Caco-2 (cell line): ENCODE measurements around the gene TBC1D2. TPM values are rescaled to one million over a fixed set of nuclear protein-coding genes. Genes with fewer than 3 reads are reported as not detected.

Source experiments
- BruUV-seq: library from RNA; stranded (reverse); fragments of 400-500 nt; replicated peaks from 2 replicates; lab custom pipeline; 2021; lab: Mats Ljungman, UMichigan
- CTCF ChIA-PET: fragments of 300-600 bp; sonication (Branson Sonifier 250); formaldehyde crosslinking; loops from one replicate; lab custom pipeline; 2022; ENCODE audit warnings: antibody characterized with exemption; lab: Charles Lee
- POLR2A ChIA-PET: fragments of 300-600 bp; sonication (Branson Sonifier 250); formaldehyde crosslinking; loops from one replicate; lab custom pipeline; 2022; ENCODE audit warnings: antibody characterized with exemption; lab: Charles Lee
- DNase-seq, 2 experiments: peaks; one replicate each; pipeline versions ENCODE4 v3.0.0 to v3.0.0-alpha.2; 2020 to 2022
- H3K27me3 ChIP-seq: replicated peaks from 2 replicates; pipeline ENCODE4 v1.6.0; 2011; ENCODE audit warnings: low read length; ENCODE audit not compliant: control insufficient read depth, insufficient read depth
- H3K36me3 ChIP-seq: 2 replicates; pipeline ENCODE4 v1.5.1; 2011; ENCODE audit warnings: low read length; ENCODE audit not compliant: control insufficient read depth, insufficient read depth
- H3K4me1 ChIP-seq: fragments of 250-450 bp; sonication (Bioruptor Pico); 2 replicates; pipeline ENCODE4 v1.5.1; 2020; ENCODE audit warnings: mild to moderate bottlenecking
- H3K4me3 ChIP-seq: 2 replicates; pipeline ENCODE4 v1.5.1; 2011; ENCODE audit warnings: low read depth, mild to moderate bottlenecking, control low read depth, low read length
- H3K9me3 ChIP-seq: fragments of 250-450 bp; sonication (Bioruptor Pico); 2 replicates; pipeline ENCODE4 v1.5.1; 2020; ENCODE audit warnings: mild to moderate bottlenecking, moderate library complexity
- H3K27ac Mint-ChIP-seq: one replicate; pipeline ENCODE4 v1.8.0; 2022; ENCODE audit warnings: mixed read lengths; ENCODE audit not compliant: unreplicated experiment
- H3K27me3 Mint-ChIP-seq: one replicate; pipeline ENCODE4 v1.8.0; 2022; ENCODE audit warnings: mixed read lengths; ENCODE audit not compliant: insufficient read depth, unreplicated experiment
- H3K36me3 Mint-ChIP-seq: one replicate; pipeline ENCODE4 v1.8.0; 2022; ENCODE audit warnings: mild to moderate bottlenecking, mixed read lengths; ENCODE audit not compliant: insufficient read depth, unreplicated experiment
- H3K4me1 Mint-ChIP-seq: one replicate; pipeline ENCODE4 v1.8.0; 2022; ENCODE audit warnings: low read depth, mixed read lengths; ENCODE audit not compliant: unreplicated experiment
- H3K4me3 Mint-ChIP-seq: one replicate; pipeline ENCODE4 v1.8.0; 2022; ENCODE audit warnings: mild to moderate bottlenecking, moderate library complexity, mixed read lengths; ENCODE audit not compliant: unreplicated experiment
- H3K9me3 Mint-ChIP-seq: one replicate; pipeline ENCODE4 v1.8.0; 2022; ENCODE audit warnings: mixed read lengths; ENCODE audit not compliant: unreplicated experiment
- intact Hi-C: fragments of 100-400 bp; cut with micrococcal nuclease; formaldehyde crosslinking; loops from one replicate; pipeline ENCODE4 v1.10.0; 2022; ENCODE audit not compliant: unreplicated experiment
- total RNA-seq: library from RNA; stranded (reverse); gene quantifications from 2 replicates; pipeline ENCODE4 v1.2.3, GENCODE V29; 2022
- TF ChIP-seq, protein P1 (sequence below), 2 experiments: fragments of 200-600 bp in 1 of 2; IDR thresholded peaks; 1 replicate in 1 of 2; 2 replicates in 1 of 2; pipeline versions ENCODE4 v1.5.1 to v1.8.0; 2011 to 2022; ENCODE audit warnings: antibody characterized with exemption in 1 of 2, control low read depth in 1 of 2, inconsistent platforms in 1 of 2, low read depth in 1 of 2, low read length in 1 of 2, mild to moderate bottlenecking in 1 of 2, moderate library complexity in 1 of 2; ENCODE audit not compliant: insufficient read depth in 1 of 2, severe bottlenecking in 1 of 2, unreplicated experiment in 1 of 2

TBC1D2 gene
- total RNA-seq, 1 experiment from 2014 or later: 8.5 TPM

DNA sequence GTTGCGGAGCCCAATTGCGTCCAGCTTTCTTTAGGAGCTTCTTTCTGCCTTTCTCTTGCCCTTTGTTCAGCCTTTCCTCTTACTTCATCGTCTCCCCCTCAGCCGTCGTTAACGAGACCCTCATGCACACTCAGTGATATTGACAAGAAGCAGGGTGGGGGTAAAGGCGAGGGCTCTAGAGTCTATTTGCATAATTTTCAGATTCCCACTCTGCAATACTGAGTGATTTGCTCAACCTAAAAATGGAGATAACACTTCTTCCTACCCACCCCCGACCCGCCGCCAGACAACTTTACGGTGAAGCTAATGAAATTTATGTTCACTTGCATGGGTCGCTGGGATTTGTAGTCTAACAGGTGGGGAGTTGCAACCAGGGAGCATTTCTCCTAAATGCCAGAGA is 1.3 kb upstream of the TBC1D2 start:
- H3K4me3 ChIP-seq: peak overlapping the region; percentile 64
- Mint-ChIP-seq H3K9me3 (no peaks in the 10 kb centered on the region), H3K27me3 (no peaks in the 10 kb centered on the region), H3K4me1 (peaks cover 8% of the 10 kb centered on the region), H3K36me3 (peaks cover 20% of the 10 kb centered on the region), H3K27ac (peak overlapping the region; percentile 90), H3K4me3 (peak overlapping the region; percentile 98)
- DNase-seq: peak in 1 of 2 experiments; percentile 28
- no peaks in the 10 kb centered on the region for H3K36me3 ChIP-seq
- intact Hi-C loops: loop anchor here (10.0 kb wide), 1 partner anchor 272 kb away; the partner anchor contains the start of gene ANP32B
- H3K4me1 ChIP-seq: peaks cover 7% of the 10 kb centered on the region; the same call in 1 of the 2 replicates
- no peaks in the 10 kb centered on the region for H3K27me3 ChIP-seq
- ChIA-PET POLR2A (interaction anchor here (0.6 to 1.4 kb wide), 5 partner anchors 20 to 1208 kb away, joined by 3 to 8 read pairs (median 4); partner anchors contain the start of gene NANS), CTCF (interaction anchor here (0.6 to 2.1 kb wide), 10 partner anchors 15 to 200 kb away, joined by 3 to 10 read pairs (median 6); partner anchors contain the start of genes CORO2A, NANS and TRIM14)
- no peaks in the 10 kb centered on the region for H3K9me3 ChIP-seq
- BruUV-seq: TSS peak; percentile 55
- TF ChIP-seq, protein P1, sequence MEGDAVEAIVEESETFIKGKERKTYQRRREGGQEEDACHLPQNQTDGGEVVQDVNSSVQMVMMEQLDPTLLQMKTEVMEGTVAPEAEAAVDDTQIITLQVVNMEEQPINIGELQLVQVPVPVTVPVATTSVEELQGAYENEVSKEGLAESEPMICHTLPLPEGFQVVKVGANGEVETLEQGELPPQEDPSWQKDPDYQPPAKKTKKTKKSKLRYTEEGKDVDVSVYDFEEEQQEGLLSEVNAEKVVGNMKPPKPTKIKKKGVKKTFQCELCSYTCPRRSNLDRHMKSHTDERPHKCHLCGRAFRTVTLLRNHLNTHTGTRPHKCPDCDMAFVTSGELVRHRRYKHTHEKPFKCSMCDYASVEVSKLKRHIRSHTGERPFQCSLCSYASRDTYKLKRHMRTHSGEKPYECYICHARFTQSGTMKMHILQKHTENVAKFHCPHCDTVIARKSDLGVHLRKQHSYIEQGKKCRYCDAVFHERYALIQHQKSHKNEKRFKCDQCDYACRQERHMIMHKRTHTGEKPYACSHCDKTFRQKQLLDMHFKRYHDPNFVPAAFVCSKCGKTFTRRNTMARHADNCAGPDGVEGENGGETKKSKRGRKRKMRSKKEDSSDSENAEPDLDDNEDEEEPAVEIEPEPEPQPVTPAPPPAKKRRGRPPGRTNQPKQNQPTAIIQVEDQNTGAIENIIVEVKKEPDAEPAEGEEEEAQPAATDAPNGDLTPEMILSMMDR (IDR thresholded peaks at IDR 0.05; ENCODE audit: insufficient read depth in 1 of 2, low read depth in 1 of 2, low read length in 1 of 2, severe bottlenecking in 1 of 2, unreplicated experiment in 1 of 2): no peak

DNA sequence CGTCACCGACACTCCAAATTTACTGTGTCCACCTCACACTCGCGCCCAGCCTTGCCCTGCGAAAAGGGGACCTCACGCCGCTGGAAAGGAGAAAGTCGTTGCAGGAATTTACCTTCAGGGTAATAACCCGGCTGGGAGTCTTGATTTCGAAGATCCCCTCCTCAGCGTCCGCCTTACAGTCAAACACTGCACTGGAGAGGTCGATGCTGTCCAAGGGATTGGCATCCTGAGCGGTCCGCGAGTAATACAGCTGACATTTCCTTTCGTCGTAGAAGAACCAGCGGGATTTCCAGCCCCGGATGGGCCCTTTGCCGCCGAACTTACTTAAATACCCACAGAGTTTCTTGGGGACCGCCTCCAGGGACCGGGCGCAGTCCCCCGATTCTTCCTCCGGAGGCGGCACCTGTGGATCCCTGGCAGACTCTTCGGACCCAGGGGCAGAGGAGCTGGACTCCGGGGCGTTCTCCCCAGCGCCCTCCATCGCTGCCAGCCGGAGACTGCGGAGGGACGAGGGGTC is 330 bp downstream of the TBC1D2 start:
- peak in 1 of 2 experiments; percentile 56 for DNase-seq
- H3K27me3 Mint-ChIP-seq: no peaks in the 10 kb centered on the region
- no peaks in the 10 kb centered on the region for H3K9me3 Mint-ChIP-seq
- Histone ChIP-seq H3K36me3 (no peaks in the 10 kb centered on the region), H3K4me3 (peak overlapping the region; percentile 64), H3K4me1 (peaks cover 16% of the 10 kb centered on the region), H3K27me3 (no peaks in the 10 kb centered on the region), H3K9me3 (no peaks in the 10 kb centered on the region)
- TSS peak; percentile 78 for BruUV-seq
- H3K36me3 Mint-ChIP-seq: peaks cover 20% of the 10 kb centered on the region
- CTCF ChIA-PET: interaction anchor here (0.6 to 2.1 kb wide), 10 partner anchors 11 to 294 kb away, joined by 3 to 13 read pairs (median 5); partner anchors contain the start of genes NANS and TRIM14
- peaks cover 21% of the 10 kb centered on the region for H3K4me1 Mint-ChIP-seq
- H3K4me3 Mint-ChIP-seq: peak overlapping the region; percentile 98
- TF ChIP-seq, protein P1 (IDR thresholded peaks at IDR 0.05; ENCODE audit: insufficient read depth in 1 of 2, low read depth in 1 of 2, low read length in 1 of 2, severe bottlenecking in 1 of 2, unreplicated experiment in 1 of 2): no peak
- H3K27ac Mint-ChIP-seq: peak overlapping the region; percentile 90
- intact Hi-C loops: loop anchor here (2.0 to 10.0 kb wide), 3 partner anchors 18 to 270 kb away; partner anchors contain the start of gene ANP32B
- POLR2A ChIA-PET: interaction anchor here (0.6 to 1.0 kb wide), 7 partner anchors 27 to 1014 kb away, joined by 3 to 8 read pairs (median 4); partner anchors contain the start of genes NCBP1 and TRMO

DNA sequence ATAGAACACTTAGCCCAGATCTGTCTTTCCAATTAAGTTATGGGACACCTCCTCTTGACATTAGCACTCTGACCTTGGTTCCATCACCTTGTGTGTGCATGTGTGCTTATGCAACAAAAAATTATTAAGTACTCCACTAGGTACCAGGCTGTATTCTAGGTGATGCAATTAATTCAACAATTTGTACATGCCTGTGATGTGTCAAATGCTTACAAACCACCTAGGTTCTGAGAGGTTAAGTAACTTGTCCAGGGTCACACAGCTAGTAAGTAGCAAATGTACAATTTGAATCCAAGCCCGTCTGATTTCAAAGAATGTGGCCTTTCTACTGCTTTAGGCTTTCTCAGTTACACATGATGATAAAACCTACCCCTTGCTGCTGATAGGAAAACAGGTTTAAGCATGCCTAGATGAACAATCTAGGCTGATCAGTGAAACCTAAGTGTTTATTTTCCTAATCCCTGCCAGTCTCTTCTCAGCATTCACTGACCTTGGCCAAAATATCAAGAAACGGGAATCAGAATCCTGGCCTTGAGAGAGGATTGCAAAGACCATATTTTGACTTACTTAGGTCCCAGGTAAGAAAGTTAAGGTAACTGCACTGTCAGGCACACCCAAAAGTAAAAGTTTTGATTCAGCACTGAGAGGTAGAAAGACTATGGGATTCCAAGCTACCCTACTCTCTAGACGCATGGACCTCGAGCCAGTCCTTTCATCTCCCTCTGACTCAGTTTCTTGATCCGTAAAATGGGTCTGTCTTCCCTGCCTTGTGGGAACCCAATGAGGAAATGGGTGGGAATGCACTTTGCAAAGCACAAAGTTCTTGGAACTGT is 1.0 kb downstream of the TBC1D2 start:
- H3K4me3 Mint-ChIP-seq: peak overlapping the region; percentile 98
- no peaks in the 10 kb centered on the region for H3K9me3 Mint-ChIP-seq
- Histone ChIP-seq H3K36me3 (no peaks in the 10 kb centered on the region), H3K4me1 (peaks cover 20% of the 10 kb centered on the region), H3K9me3 (no peaks in the 10 kb centered on the region), H3K27me3 (no peaks in the 10 kb centered on the region), H3K4me3 (peak overlapping the region; percentile 64)
- H3K27me3 Mint-ChIP-seq: no peaks in the 10 kb centered on the region
- no peak for DNase-seq
- TF ChIP-seq, protein P1 (IDR thresholded peaks at IDR 0.05; ENCODE audit: insufficient read depth in 1 of 2, low read depth in 1 of 2, low read length in 1 of 2, severe bottlenecking in 1 of 2, unreplicated experiment in 1 of 2): no peak
- H3K27ac Mint-ChIP-seq: no peak overlapping the region
- H3K36me3 Mint-ChIP-seq: peaks cover 20% of the 10 kb centered on the region
- CTCF ChIA-PET: no interaction called here
- intact Hi-C loops: loop anchor here (2.0 to 10.0 kb wide), 3 partner anchors 18 to 270 kb away; partner anchors contain the start of gene ANP32B
- BruUV-seq: no TSS peak
- POLR2A ChIA-PET: interaction anchor here (0.8 kb wide), 1 partner anchor 80 kb away, joined by 4 read pairs; no protein-coding TSS in a partner anchor
- H3K4me1 Mint-ChIP-seq: peaks cover 28% of the 10 kb centered on the region
